ENCODE data around the gene LRRIQ1.

- TF ChIP-seq POLR2A (IDR thresholded peaks at IDR 0.05) (no peak), CTCF (IDR thresholded peaks at IDR 0.05) (no peak)
These were observed 56.7 kb downstream of the LRRIQ1 start for GRCh38 chr12:85092814-85093370.

All from thyroid gland (tissue), 4 donors.